Gastrocnemius medialis (tissue), 4 donors: Measurements from ENCODE around the gene HEBP2.

ENCODE experiments used
- POLR2A ChIP-seq, 2 donors: fragments of 450-650 bp; IDR thresholded peaks; one replicate each; pipeline ENCODE4 v1.6.1; 2017; ENCODE audit warnings: antibody characterized with exemption in 2 of 2, mild to moderate bottlenecking in 2 of 2, moderate library complexity in 2 of 2
- TF ChIP-seq, protein P1 (sequence below), 5 experiments: fragments of 450-650 bp in 3 of 5; fragments of 200-600 bp in 2 of 5; sonication (generic) in 2 of 5; IDR thresholded peaks in 4 of 5; conservative IDR thresholded peaks in 1 of 5; 1 replicate in 4 of 5; 2 replicates in 1 of 5; pipeline ENCODE4 v1.5.1; 2016 to 2019; ENCODE audit warnings: antibody characterized with exemption in 5 of 5, mild to moderate bottlenecking in 3 of 5, moderate library complexity in 3 of 5

DNA sequence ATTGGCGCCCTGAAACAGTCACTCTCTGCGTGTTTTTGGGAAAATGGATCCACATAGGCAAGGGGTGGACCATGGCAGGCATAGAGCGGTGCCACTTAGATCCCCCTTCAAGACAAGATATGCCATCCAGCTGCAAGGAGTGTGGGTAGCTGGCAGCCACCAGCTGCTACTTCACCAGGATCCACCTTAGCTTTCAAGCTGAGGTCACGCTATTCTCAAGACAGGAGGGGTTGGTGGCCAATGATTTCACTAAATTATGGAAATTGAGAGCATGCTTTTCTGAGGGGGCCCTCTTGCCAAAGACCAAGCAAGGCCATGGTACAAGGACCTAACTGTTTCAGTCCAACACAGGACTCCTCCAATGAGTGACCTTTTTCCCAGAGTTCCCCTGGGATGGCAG lies 16.3 kb downstream of the HEBP2 start:
- TF ChIP-seq, protein P1, sequence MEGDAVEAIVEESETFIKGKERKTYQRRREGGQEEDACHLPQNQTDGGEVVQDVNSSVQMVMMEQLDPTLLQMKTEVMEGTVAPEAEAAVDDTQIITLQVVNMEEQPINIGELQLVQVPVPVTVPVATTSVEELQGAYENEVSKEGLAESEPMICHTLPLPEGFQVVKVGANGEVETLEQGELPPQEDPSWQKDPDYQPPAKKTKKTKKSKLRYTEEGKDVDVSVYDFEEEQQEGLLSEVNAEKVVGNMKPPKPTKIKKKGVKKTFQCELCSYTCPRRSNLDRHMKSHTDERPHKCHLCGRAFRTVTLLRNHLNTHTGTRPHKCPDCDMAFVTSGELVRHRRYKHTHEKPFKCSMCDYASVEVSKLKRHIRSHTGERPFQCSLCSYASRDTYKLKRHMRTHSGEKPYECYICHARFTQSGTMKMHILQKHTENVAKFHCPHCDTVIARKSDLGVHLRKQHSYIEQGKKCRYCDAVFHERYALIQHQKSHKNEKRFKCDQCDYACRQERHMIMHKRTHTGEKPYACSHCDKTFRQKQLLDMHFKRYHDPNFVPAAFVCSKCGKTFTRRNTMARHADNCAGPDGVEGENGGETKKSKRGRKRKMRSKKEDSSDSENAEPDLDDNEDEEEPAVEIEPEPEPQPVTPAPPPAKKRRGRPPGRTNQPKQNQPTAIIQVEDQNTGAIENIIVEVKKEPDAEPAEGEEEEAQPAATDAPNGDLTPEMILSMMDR (IDR thresholded peaks at IDR 0.05 in 4 of 5, conservative IDR thresholded peaks at IDR 0.05 in 1 of 5): no peak
- TF ChIP-seq POLR2A (IDR thresholded peaks at IDR 0.05): no peak
